Spleen (tissue), 11 donors: Measurements from ENCODE around the gene ZNF506. TPM values are rescaled to one million over a fixed set of nuclear protein-coding genes. Genes with fewer than 3 reads are reported as not detected.
"Not testable (repeated sequence)": the region's sequence is repeated elsewhere in the genome, so short reads cannot be mapped to it uniquely, and the experiment has no call there.

Experiments used
- DNase-seq: peaks from one replicate; pipeline ENCODE4 v3.0.0-alpha.2; 2020
- H3K27ac ChIP-seq, 8 donors: fragments of 200-600 bp; sonication (generic) in 7 of 8; 1 replicate in 4 of 8; 2 replicates in 4 of 8; pipeline versions ENCODE4 v1.5.0 to v1.8.0; 2016 to 2021; ENCODE audit warnings: inconsistent platforms in 4 of 8, mild to moderate bottlenecking in 4 of 8, moderate library complexity in 1 of 8
- H3K27me3 ChIP-seq, 7 donors: fragments of 200-600 bp; sonication (generic) in 6 of 7; replicated peaks in 1 of 7; 1 replicate in 4 of 7; 2 replicates in 3 of 7; pipeline versions ENCODE4 v1.5.0 to v1.8.0; 2016 to 2021; ENCODE audit warnings: inconsistent platforms in 3 of 7, mild to moderate bottlenecking in 1 of 7
- H3K36me3 ChIP-seq, 6 donors: fragments of 200-600 bp; sonication (generic) in 5 of 6; 1 replicate in 4 of 6; 2 replicates in 2 of 6; pipeline versions ENCODE4 v1.5.0 to v1.8.0; 2016 to 2021; ENCODE audit warnings: inconsistent platforms in 2 of 6
- H3K4me1 ChIP-seq, 6 donors: fragments of 200-600 bp; sonication (generic) in 5 of 6; 1 replicate in 3 of 6; 2 replicates in 3 of 6; pipeline versions ENCODE4 v1.5.0 to v1.8.0; 2016 to 2021; ENCODE audit warnings: inconsistent platforms in 3 of 6
- H3K4me3 ChIP-seq, 8 donors: fragments of 200-600 bp; sonication (generic) in 7 of 8; 1 replicate in 4 of 8; 2 replicates in 4 of 8; pipeline versions ENCODE4 v1.5.0 to v1.8.0; 2016 to 2021; ENCODE audit warnings: inconsistent platforms in 4 of 8, mild to moderate bottlenecking in 4 of 8, moderate library complexity in 2 of 8
- H3K9me3 ChIP-seq, 8 donors: fragments of 200-600 bp; sonication (generic) in 7 of 8; 1 replicate in 4 of 8; 2 replicates in 4 of 8; pipeline versions ENCODE4 v1.5.0 to v1.8.0; 2016 to 2021; ENCODE audit warnings: inconsistent platforms in 4 of 8
- CTCF ChIP-seq, 11 experiments: fragments of 200-600 bp in 7 of 11; fragments of 450-650 bp in 4 of 11; sonication (generic) in 4 of 11; IDR thresholded peaks in 8 of 11; conservative IDR thresholded peaks in 3 of 11; 1 replicate in 7 of 11; 2 replicates in 4 of 11; pipeline versions ENCODE4 v1.4.0 to v1.8.0; 2016 to 2021; ENCODE audit warnings: antibody characterized with exemption in 11 of 11, inconsistent platforms in 4 of 11, mild to moderate bottlenecking in 1 of 11
- POLR2A ChIP-seq, 3 donors: fragments of 450-650 bp; IDR thresholded peaks; one replicate each; pipeline ENCODE4 v1.5.1; 2017; ENCODE audit warnings: antibody characterized with exemption in 3 of 3, mild to moderate bottlenecking in 1 of 3
- POLR2AphosphoS5 ChIP-seq, 3 donors: sonication (generic); formaldehyde crosslinking; IDR thresholded peaks; one replicate each; pipeline ENCODE4 v1.5.1; 2017; ENCODE audit warnings: antibody characterized with exemption in 3 of 3
- WGBS, 5 donors: extraction: QIAGEN DNeasy Blood & Tissue Kit in 3 of 5; methylation state at CpG; one replicate each; pipeline versions ENCODE4 v1.1.5 to v1.1.7; 2013 to 2018; 5-methylcytosine and 5-hydroxymethylcytosine counted together
- intact Hi-C: fragments of 100-400 bp; cut with DNase I; formaldehyde crosslinking; loops from one replicate; pipeline ENCODE4 v1.15.0; 2023; ENCODE audit warnings: low total_unique reads
- polyA plus RNA-seq, 3 donors: library from polyadenylated mRNA; stranded (reverse); fragments of 200-250 nt; gene quantifications; one replicate each; pipeline ENCODE4 v1.2.1, GENCODE V29; 2013
- total RNA-seq, 7 donors: library from RNA; depleted of rRNA in 3 of 7; stranded (reverse); fragments of >200 nt in 3 of 7; fragmentation: NEBNext Ultra II Directional in 4 of 7; extraction: Animal tissue kit (Norgen Biotek cat#: 25700) in 4 of 7; gene quantifications; one replicate each; pipeline versions ENCODE4 v1.1.0 to v1.2.1, GENCODE V29; 2016 to 2021
- donor health status: healthy with polysubstance abuse.
- donor health status: DM: no; HTN: no; CAD: no; lungs with moderate emphysema.
- donor health status: DM: no; HTN: no; CAD: no.
- donor health status: Bipolar disorder and iron deficiency.
- donor health status: healthy.
- donor health status: DM: no; HTN: no; CAD: no.
- donor health status: DM: yes; HTN: yes; CAD: no.

ZNF506 gene
- total and polyA plus RNA-seq, 10 donors, result 6.3 to 114 (median 39.8) TPM

DNA sequence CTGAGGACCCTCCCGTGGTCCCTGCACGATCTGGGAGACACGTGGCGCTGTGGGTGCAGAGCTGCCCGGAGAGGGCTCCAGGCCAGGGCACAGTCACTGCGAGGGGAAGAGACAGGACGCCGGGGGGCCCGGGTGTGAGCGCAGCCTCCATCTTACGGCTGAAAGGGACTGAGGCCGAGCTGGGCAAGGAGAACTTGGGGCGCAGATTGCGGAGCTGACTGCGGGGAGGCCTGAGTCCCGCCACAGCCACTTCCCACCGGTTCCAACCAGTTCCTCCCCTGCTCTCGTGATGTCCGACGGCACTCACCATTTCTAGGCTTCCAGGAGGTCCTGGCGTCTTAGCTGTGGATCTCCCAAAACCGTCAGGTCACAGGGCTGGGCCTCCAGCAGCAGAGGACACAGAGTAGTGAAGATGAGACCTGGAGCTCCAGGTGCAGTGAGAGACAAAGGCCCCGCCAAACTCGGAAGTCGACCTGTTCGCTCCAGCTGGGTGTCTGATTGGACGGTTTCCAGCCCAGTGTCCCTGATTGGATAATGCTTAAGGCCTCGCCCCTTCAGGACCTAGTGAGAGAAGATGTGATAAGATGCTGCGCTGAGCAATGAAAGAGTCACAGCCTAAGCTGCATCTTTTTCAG, 39.3 kb upstream of the ZNF506 start:
- H3K4me3 ChIP-seq, result peak overlapping the region; percentile 10 to 63 (median 28)
- H3K27ac ChIP-seq, result peak overlapping the region in 1 of 8 donors; percentile 47
- peak; percentile 76 for DNase-seq
- 13 to 30% (median 20%) methylated on average over 24 to 29 of the region's 29 CpGs for WGBS, 5 donors
- H3K27me3 ChIP-seq, result peaks cover 0 to 8% (median 0%) of the 10 kb centered on the region in 7 donors
- peaks cover 0 to 7% (median 0%) of the 10 kb centered on the region in 6 donors for H3K4me1 ChIP-seq
- intact Hi-C loops, result no loop called here
- TF ChIP-seq CTCF (IDR thresholded peaks at IDR 0.05 in 8 of 11, conservative IDR thresholded peaks at IDR 0.05 in 3 of 11) (no peak), POLR2AphosphoS5 (IDR thresholded peaks at IDR 0.05) (peak in 1 of 3 donors; percentile 81), POLR2A (IDR thresholded peaks at IDR 0.05) (no peak)
- peaks cover 0 to 43% (median 5%) of the 10 kb centered on the region in 8 donors for H3K9me3 ChIP-seq
- no peaks in the 10 kb centered on the region for H3K36me3 ChIP-seq

DNA sequence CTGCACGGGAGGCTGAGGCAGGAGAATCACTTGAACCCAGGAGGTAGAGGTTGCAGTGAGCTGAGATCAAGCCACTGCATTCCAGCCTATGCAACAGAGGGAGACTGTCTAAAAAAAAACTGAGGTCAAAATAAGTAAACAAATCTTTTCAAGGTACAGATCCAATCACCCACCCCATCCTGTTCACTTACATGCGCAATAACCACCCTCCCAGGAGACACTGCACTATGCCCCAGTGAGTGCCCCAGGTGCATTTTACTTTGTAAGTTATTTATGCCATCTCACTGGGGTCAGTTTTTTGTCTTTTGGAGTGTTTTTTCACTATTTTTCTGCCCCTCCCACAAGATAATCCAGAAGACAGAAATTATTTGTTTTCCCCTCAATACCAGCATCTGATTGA, 37.2 kb upstream of the ZNF506 start:
- Histone ChIP-seq H3K4me3 (no peak overlapping the region), H3K4me1 (no peaks in the 10 kb centered on the region), H3K27me3 (peaks cover 0 to 8% (median 0%) of the 10 kb centered on the region in 7 donors), H3K9me3 (peaks cover 0 to 38% (median 3%) of the 10 kb centered on the region in 8 donors), H3K27ac (no peak overlapping the region), H3K36me3 (no peaks in the 10 kb centered on the region)
- WGBS, 5 donors, result 74 to 93% (median 81%) methylated on average over 2 of the region's 2 CpGs
- DNase-seq, result no peak
- TF ChIP-seq CTCF (IDR thresholded peaks at IDR 0.05 in 8 of 11, conservative IDR thresholded peaks at IDR 0.05 in 3 of 11), result no peak
- no peak for TF ChIP-seq POLR2AphosphoS5 (IDR thresholded peaks at IDR 0.05)
- TF ChIP-seq POLR2A (IDR thresholded peaks at IDR 0.05), result no peak
- intact Hi-C loops, result no loop called here

GRCh38 chr19:19851740-19852139, 30.2 kb upstream of the ZNF506 start:
- DNase-seq, H3K27me3 ChIP-seq, H3K4me3 ChIP-seq, H3K36me3 ChIP-seq, intact Hi-C loops, H3K4me1 ChIP-seq, H3K27ac ChIP-seq: not testable (repeated sequence)
- 34 to 54% (median 44%) methylated on average over 2 of the region's 2 CpGs for WGBS, 5 donors
- H3K9me3 ChIP-seq, result peaks cover 0 to 54% (median 16%) of the 10 kb centered on the region in 8 donors

GRCh38 chr19:19849056-19849455, 27.5 kb upstream of the ZNF506 start:
- 66 to 91% (median 82%) methylated on average over 6 of the region's 6 CpGs for WGBS, 5 donors
- no peak for DNase-seq
- Histone ChIP-seq H3K36me3 (no peaks in the 10 kb centered on the region), H3K9me3 (peaks cover 0 to 79% (median 36%) of the 10 kb centered on the region in 8 donors), H3K27me3 (no peaks in the 10 kb centered on the region), H3K27ac (peak overlapping the region in 1 of 8 donors; percentile 19), H3K4me3 (no peak overlapping the region), H3K4me1 (no peaks in the 10 kb centered on the region)
- intact Hi-C loops, result no loop called here
- TF ChIP-seq POLR2A (IDR thresholded peaks at IDR 0.05) (no peak), POLR2AphosphoS5 (IDR thresholded peaks at IDR 0.05) (no peak), CTCF (IDR thresholded peaks at IDR 0.05 in 8 of 11, conservative IDR thresholded peaks at IDR 0.05 in 3 of 11) (no peak)
